ENCODE results near the gene SEZ6L2.

Gene SEZ6L2

DNA sequence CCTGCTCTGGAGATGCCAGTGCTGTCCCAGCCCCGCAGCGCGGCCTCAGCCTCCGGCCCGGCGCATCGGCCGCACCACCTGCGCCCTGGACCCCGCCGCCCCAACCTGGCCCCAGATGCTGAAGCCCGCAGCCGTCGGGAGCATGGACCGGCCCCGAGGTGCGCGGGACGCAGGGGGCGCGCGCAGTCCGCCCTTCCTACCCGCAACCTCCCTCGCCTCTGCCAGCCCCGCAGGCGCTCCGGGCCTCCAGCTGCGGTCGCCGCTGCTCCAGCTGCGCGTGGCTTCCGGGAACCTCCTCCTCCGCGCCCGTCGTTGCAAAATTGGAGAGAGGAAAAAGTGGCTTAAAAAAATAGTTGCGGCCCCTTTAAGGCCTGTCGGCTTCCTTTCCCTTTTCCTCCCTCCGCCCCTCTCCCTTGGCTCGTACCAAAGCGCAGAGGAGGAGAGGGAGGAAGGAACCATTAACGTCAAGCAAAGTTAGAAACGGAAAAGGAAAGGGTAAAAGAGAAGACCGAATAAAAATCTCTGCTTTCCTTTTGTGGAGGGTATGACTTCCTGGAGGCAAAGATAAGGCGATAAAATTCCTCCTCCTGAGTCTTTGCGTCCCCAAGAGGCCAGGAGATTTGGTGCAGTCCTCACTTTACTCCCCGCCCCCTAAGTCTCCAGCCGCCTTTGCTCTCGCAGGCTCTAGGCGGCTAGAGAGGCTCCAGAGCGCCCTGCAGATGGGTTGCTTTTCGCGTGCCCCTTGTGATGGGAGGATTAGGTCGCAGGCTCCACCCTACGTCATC lies 36.3 kb downstream of the SEZ6L2 start, which contains the start of gene CDIPT (continued):
- TF ChIP-seq ELK4 (IDR thresholded peaks at IDR 0.05; ENCODE audit: borderline replicate concordance, low read depth, low read length) (no peak), ZNF23 (tag by site-specific recombination; IDR thresholded peaks at IDR 0.05; ENCODE audit: borderline replicate concordance) (no peak), ATF2 (tag by site-specific recombination; IDR thresholded peaks at IDR 0.05; ENCODE audit: low read depth) (peak; percentile 97), SCRT2 (tag by site-specific recombination; IDR thresholded peaks at IDR 0.05) (peak; percentile 52), ZNF112 (tag by site-specific recombination; IDR thresholded peaks at IDR 0.05) (no peak), ZNF140 (tag by site-specific recombination; IDR thresholded peaks at IDR 0.05) (no peak), ZNF792 (tag by site-specific recombination; IDR thresholded peaks at IDR 0.05) (no peak), ZBTB7A (tag by site-specific recombination; IDR thresholded peaks at IDR 0.05; ENCODE audit: low read depth) (peak; percentile 28; the same call in 1 of the 2 replicates), ZNF148 (tag by site-specific recombination; IDR thresholded peaks at IDR 0.05; ENCODE audit: borderline replicate concordance) (peak; percentile 45; the same call in 1 of the 2 replicates), ZSCAN30 (tag by site-specific recombination; IDR thresholded peaks at IDR 0.05) (peak; percentile 74), RBAK (tag by site-specific recombination; IDR thresholded peaks at IDR 0.05) (no peak), MEIS1 (CRISPR knock-in tag; IDR thresholded peaks at IDR 0.05; ENCODE audit: borderline replicate concordance) (no peak), PATZ1 (tag by site-specific recombination; IDR thresholded peaks at IDR 0.05) (peak; percentile 51), ZNF777 (tag by site-specific recombination; IDR thresholded peaks at IDR 0.05; ENCODE audit: borderline replicate concordance) (peak; percentile 95), ZNF138 (tag by site-specific recombination; IDR thresholded peaks at IDR 0.05; ENCODE audit: borderline replicate concordance) (no peak), HOXC10 (CRISPR knock-in tag; IDR thresholded peaks at IDR 0.05) (no peak), FEZF1 (tag by site-specific recombination; IDR thresholded peaks at IDR 0.05) (no peak)
- TF ChIP-seq, protein P1, sequence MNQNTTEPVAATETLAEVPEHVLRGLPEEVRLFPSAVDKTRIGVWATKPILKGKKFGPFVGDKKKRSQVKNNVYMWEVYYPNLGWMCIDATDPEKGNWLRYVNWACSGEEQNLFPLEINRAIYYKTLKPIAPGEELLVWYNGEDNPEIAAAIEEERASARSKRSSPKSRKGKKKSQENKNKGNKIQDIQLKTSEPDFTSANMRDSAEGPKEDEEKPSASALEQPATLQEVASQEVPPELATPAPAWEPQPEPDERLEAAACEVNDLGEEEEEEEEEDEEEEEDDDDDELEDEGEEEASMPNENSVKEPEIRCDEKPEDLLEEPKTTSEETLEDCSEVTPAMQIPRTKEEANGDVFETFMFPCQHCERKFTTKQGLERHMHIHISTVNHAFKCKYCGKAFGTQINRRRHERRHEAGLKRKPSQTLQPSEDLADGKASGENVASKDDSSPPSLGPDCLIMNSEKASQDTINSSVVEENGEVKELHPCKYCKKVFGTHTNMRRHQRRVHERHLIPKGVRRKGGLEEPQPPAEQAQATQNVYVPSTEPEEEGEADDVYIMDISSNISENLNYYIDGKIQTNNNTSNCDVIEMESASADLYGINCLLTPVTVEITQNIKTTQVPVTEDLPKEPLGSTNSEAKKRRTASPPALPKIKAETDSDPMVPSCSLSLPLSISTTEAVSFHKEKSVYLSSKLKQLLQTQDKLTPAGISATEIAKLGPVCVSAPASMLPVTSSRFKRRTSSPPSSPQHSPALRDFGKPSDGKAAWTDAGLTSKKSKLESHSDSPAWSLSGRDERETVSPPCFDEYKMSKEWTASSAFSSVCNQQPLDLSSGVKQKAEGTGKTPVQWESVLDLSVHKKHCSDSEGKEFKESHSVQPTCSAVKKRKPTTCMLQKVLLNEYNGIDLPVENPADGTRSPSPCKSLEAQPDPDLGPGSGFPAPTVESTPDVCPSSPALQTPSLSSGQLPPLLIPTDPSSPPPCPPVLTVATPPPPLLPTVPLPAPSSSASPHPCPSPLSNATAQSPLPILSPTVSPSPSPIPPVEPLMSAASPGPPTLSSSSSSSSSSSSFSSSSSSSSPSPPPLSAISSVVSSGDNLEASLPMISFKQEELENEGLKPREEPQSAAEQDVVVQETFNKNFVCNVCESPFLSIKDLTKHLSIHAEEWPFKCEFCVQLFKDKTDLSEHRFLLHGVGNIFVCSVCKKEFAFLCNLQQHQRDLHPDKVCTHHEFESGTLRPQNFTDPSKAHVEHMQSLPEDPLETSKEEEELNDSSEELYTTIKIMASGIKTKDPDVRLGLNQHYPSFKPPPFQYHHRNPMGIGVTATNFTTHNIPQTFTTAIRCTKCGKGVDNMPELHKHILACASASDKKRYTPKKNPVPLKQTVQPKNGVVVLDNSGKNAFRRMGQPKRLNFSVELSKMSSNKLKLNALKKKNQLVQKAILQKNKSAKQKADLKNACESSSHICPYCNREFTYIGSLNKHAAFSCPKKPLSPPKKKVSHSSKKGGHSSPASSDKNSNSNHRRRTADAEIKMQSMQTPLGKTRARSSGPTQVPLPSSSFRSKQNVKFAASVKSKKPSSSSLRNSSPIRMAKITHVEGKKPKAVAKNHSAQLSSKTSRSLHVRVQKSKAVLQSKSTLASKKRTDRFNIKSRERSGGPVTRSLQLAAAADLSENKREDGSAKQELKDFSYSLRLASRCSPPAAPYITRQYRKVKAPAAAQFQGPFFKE (tag by site-specific recombination; IDR thresholded peaks at IDR 0.05; ENCODE audit: borderline replicate concordance): no peak
- TF ChIP-seq, protein P2, sequence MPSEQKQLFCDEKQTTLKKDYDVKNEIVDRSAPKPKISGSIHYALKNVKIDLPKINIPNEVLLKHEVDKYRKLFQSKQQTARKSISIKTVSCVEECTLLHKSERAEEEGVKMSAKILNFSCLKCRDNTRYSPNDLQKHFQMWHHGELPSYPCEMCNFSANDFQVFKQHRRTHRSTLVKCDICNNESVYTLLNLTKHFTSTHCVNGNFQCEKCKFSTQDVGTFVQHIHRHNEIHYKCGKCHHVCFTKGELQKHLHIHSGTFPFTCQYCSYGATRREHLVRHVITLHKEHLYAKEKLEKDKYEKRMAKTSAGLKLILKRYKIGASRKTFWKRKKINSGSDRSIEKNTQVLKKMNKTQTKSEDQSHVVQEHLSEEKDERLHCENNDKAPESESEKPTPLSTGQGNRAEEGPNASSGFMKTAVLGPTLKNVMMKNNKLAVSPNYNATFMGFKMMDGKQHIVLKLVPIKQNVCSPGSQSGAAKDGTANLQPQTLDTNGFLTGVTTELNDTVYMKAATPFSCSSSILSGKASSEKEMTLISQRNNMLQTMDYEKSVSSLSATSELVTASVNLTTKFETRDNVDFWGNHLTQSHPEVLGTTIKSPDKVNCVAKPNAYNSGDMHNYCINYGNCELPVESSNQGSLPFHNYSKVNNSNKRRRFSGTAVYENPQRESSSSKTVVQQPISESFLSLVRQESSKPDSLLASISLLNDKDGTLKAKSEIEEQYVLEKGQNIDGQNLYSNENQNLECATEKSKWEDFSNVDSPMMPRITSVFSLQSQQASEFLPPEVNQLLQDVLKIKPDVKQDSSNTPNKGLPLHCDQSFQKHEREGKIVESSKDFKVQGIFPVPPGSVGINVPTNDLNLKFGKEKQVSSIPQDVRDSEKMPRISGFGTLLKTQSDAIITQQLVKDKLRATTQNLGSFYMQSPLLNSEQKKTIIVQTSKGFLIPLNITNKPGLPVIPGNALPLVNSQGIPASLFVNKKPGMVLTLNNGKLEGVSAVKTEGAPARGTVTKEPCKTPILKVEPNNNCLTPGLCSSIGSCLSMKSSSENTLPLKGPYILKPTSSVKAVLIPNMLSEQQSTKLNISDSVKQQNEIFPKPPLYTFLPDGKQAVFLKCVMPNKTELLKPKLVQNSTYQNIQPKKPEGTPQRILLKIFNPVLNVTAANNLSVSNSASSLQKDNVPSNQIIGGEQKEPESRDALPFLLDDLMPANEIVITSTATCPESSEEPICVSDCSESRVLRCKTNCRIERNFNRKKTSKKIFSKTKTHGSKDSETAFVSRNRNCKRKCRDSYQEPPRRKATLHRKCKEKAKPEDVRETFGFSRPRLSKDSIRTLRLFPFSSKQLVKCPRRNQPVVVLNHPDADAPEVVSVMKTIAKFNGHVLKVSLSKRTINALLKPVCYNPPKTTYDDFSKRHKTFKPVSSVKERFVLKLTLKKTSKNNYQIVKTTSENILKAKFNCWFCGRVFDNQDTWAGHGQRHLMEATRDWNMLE (tag by site-specific recombination; conservative IDR thresholded peaks at IDR 0.05; ENCODE audit: low read depth): peak; percentile 50
